GM12891 (cell line): ENCODE measurements around the gene DNAH11.

Experiments
- POLR2A ChIP-seq: IDR thresholded peaks from 2 replicates; pipeline ENCODE4 v1.6.1; 2011; ENCODE audit warnings: low read depth, low read length, control low read depth
- POLR2AphosphoS5 ChIP-seq: IDR thresholded peaks from 2 replicates; pipeline ENCODE4 v1.6.1; 2011; ENCODE audit warnings: low read depth, low read length, control low read depth
- POU2F2 ChIP-seq: IDR thresholded peaks from 2 replicates; pipeline ENCODE4 v1.6.1; 2011; ENCODE audit warnings: low read depth, mild to moderate bottlenecking, control low read depth, low read length, moderate library complexity
- TAF1 ChIP-seq: IDR thresholded peaks from 2 replicates; pipeline ENCODE4 v1.6.1; 2011; ENCODE audit warnings: low read depth, low read length, control low read depth

GRCh38 chr7:21587139-21587784 is 44.4 kb downstream of the DNAH11 start:
- TF ChIP-seq TAF1: no peak
- TF ChIP-seq POLR2A: no peak
- TF ChIP-seq POU2F2: no peak
- no peak for TF ChIP-seq POLR2AphosphoS5
